ENCODE measurements around the gene PEX1.
"Not testable (repeated sequence)": the region's sequence is repeated elsewhere in the genome, so short reads cannot be mapped to it uniquely, and the experiment has no call there.

The PEX1 gene

DNA sequence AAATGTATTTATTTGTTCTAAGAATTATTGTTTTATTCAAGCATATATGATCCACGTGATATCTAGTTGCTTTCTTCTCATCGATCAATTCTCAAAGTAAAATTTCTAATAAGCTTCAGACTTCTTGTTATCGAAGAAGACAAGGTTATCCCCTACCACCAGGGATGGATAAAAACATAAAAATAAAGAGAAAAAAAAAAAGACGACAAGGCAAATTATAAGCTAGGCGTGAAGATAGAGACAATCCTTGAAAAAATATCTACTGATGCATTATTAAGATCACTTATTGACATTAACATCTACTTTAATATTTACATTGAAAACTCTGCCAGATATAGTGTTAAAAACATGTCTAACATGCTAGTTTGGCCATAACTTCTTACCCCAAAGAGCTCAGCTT lies 19.4 kb downstream of the PEX1 start:
- Histone ChIP-seq H3K9ac (ENCODE audit: low read depth in 1 of 2, low read length in 2 of 2) (no peak overlapping the region), H3K36me3 (ENCODE audit: control insufficient read depth in 1 of 2, insufficient read depth in 2 of 2, low read length in 2 of 2) (peaks cover 0 to 23% of the 10 kb centered on the region in 2 donors), H3K27me3 (ENCODE audit: control insufficient read depth in 1 of 2, insufficient read depth in 2 of 2, low read length in 2 of 2) (no peaks in the 10 kb centered on the region), H3K4me1 (ENCODE audit: control insufficient read depth in 1 of 2, insufficient read depth in 2 of 2, low read length in 2 of 2) (no peaks in the 10 kb centered on the region), H3K9me3 (ENCODE audit: control insufficient read depth in 1 of 2, low read length in 2 of 2) (no peaks in the 10 kb centered on the region), H3K4me3 (ENCODE audit: low read depth in 1 of 2, low read length in 2 of 2) (no peak overlapping the region), H3K27ac (ENCODE audit: low read depth, low read length) (no peak overlapping the region)

DNA sequence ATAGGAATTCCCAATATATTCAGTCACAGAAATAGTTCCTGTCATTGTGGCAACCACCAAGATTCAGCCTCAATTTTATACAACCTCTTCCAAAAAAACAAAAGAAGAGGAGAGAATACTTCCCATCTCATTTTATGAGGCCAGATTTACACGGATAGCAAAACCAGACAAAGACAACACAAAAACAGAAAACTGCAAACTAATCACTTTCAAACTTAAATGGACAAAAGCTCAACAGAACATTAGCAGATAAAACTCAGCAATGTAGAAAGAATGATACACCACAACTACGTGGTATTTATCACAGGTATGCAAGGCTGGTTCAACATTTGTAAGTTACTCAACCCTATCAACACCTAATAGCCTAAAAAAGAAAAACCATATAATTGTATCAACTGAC lies 22.0 kb downstream of the PEX1 start:
- H3K27me3 ChIP-seq (ENCODE audit: control insufficient read depth in 1 of 2, insufficient read depth in 2 of 2, low read length in 2 of 2) = no peaks in the 10 kb centered on the region
- H3K9ac ChIP-seq (ENCODE audit: low read depth in 1 of 2, low read length in 2 of 2) = no peak overlapping the region
- peaks cover 0 to 36% of the 10 kb centered on the region in 2 donors for H3K36me3 ChIP-seq (ENCODE audit: control insufficient read depth in 1 of 2, insufficient read depth in 2 of 2, low read length in 2 of 2)
- no peak overlapping the region for H3K4me3 ChIP-seq (ENCODE audit: low read depth in 1 of 2, low read length in 2 of 2)
- no peaks in the 10 kb centered on the region for H3K9me3 ChIP-seq (ENCODE audit: control insufficient read depth in 1 of 2, low read length in 2 of 2)
- H3K27ac ChIP-seq (ENCODE audit: low read depth, low read length) = no peak overlapping the region
- no peaks in the 10 kb centered on the region for H3K4me1 ChIP-seq (ENCODE audit: control insufficient read depth in 1 of 2, insufficient read depth in 2 of 2, low read length in 2 of 2)

DNA sequence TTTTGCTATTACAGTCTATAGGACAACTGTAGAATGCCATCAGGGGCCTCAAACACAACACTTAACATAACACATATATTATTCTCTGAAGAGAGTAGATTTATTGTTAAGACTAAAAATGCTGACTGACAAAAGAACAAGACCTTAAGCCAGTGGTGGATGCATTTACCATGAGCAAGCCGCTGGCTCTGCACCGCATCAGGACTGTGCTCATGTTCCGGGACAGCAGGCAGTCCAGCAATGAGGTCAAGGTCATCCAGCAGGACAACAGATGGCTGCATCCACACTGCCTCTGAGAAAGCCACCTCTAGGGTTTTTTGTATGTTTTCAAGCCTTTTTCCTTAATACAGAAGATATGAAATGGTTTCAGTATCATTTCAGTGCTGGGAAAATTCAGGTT lies 23.8 kb downstream of the PEX1 start:
- Histone ChIP-seq H3K9me3 (ENCODE audit: control insufficient read depth in 1 of 2, low read length in 2 of 2) (no peaks in the 10 kb centered on the region), H3K27me3 (ENCODE audit: control insufficient read depth in 1 of 2, insufficient read depth in 2 of 2, low read length in 2 of 2) (no peaks in the 10 kb centered on the region), H3K4me3 (ENCODE audit: low read depth in 1 of 2, low read length in 2 of 2) (no peak overlapping the region), H3K36me3 (ENCODE audit: control insufficient read depth in 1 of 2, insufficient read depth in 2 of 2, low read length in 2 of 2) (peaks cover 0 to 48% of the 10 kb centered on the region in 2 donors), H3K27ac (ENCODE audit: low read depth, low read length) (no peak overlapping the region), H3K4me1 (ENCODE audit: control insufficient read depth in 1 of 2, insufficient read depth in 2 of 2, low read length in 2 of 2) (no peaks in the 10 kb centered on the region), H3K9ac (ENCODE audit: low read depth in 1 of 2, low read length in 2 of 2) (no peak overlapping the region)

DNA sequence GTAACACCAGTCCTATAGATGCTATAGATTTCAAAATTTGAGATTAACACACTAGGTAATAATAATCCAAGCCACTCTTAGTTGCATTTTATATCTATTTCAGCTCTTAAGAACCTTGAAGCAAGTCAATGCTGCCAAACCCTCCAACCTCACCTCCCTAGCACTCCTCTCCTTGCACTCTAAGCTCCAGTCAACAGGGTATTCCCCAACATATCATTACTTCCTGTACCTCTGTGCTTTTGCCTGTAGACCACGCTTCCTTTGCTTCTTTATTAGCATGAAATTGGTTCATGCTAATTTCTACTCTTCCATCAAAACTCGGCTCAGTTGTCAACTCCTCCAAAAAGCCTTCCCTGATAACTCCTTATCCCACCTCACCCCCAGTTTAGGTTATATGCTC lies 24.6 kb downstream of the PEX1 start:
- Histone ChIP-seq H3K4me3 (ENCODE audit: low read depth in 1 of 2, low read length in 2 of 2) (no peak overlapping the region), H3K27ac (ENCODE audit: low read depth, low read length) (no peak overlapping the region), H3K9me3 (ENCODE audit: control insufficient read depth in 1 of 2, low read length in 2 of 2) (no peaks in the 10 kb centered on the region), H3K9ac (ENCODE audit: low read depth in 1 of 2, low read length in 2 of 2) (no peak overlapping the region), H3K36me3 (ENCODE audit: control insufficient read depth in 1 of 2, insufficient read depth in 2 of 2, low read length in 2 of 2) (peaks cover 3 to 55% of the 10 kb centered on the region in 2 donors), H3K27me3 (ENCODE audit: control insufficient read depth in 1 of 2, insufficient read depth in 2 of 2, low read length in 2 of 2) (no peaks in the 10 kb centered on the region), H3K4me1 (ENCODE audit: control insufficient read depth in 1 of 2, insufficient read depth in 2 of 2, low read length in 2 of 2) (no peaks in the 10 kb centered on the region)

DNA sequence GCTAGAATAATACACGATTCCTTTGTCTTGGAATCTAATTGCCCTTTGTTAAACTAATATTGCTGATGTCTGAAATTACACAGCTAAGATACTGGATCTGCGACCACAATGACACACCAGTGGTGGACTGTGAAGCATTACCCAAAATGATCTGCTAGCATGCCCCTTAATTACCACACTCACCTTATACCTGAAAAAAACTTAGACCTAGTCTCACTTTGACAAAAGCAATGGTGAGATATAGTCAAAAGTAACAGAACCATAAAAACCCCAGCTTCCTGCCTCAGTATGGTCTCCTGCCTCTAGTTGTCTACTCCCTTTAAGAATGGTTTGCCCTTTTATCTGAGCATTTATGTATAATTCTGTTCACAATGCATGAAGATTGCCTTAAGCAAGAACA lies 29.8 kb downstream of the PEX1 start:
- Histone ChIP-seq H3K27ac (ENCODE audit: low read depth, low read length) (no peak overlapping the region), H3K36me3 (ENCODE audit: control insufficient read depth in 1 of 2, insufficient read depth in 2 of 2, low read length in 2 of 2) (peaks cover 14 to 54% of the 10 kb centered on the region in 2 donors), H3K4me1 (ENCODE audit: control insufficient read depth in 1 of 2, insufficient read depth in 2 of 2, low read length in 2 of 2) (no peaks in the 10 kb centered on the region), H3K9me3 (ENCODE audit: control insufficient read depth in 1 of 2, low read length in 2 of 2) (no peaks in the 10 kb centered on the region), H3K27me3 (ENCODE audit: control insufficient read depth in 1 of 2, insufficient read depth in 2 of 2, low read length in 2 of 2) (no peaks in the 10 kb centered on the region), H3K4me3 (ENCODE audit: low read depth in 1 of 2, low read length in 2 of 2) (no peak overlapping the region), H3K9ac (ENCODE audit: low read depth in 1 of 2, low read length in 2 of 2) (no peak overlapping the region)

DNA sequence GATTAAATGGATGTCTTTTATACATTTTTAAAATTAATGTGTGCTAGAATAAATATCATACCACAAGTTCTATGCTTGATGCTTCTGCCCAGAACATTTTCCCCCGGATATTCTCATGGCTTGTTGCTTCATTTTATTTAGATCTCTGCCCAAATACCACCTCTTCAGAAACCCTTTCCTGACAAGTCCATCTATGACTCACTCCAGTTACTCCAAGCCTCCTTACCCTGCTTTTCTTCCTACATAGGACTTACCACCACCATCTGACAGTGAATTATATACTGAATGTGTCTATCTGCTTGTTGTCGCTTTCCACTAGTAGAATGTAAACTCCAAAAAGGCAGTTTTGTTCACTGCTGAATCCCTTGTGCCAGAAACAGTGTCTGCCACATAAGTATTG lies 31.4 kb downstream of the PEX1 start:
- no peaks in the 10 kb centered on the region for H3K9me3 ChIP-seq (ENCODE audit: control insufficient read depth in 1 of 2, low read length in 2 of 2)
- no peaks in the 10 kb centered on the region for H3K4me1 ChIP-seq (ENCODE audit: control insufficient read depth in 1 of 2, insufficient read depth in 2 of 2, low read length in 2 of 2)
- no peak overlapping the region for H3K9ac ChIP-seq (ENCODE audit: low read depth in 1 of 2, low read length in 2 of 2)
- H3K27me3 ChIP-seq (ENCODE audit: control insufficient read depth in 1 of 2, insufficient read depth in 2 of 2, low read length in 2 of 2) = no peaks in the 10 kb centered on the region
- no peak overlapping the region for H3K4me3 ChIP-seq (ENCODE audit: low read depth in 1 of 2, low read length in 2 of 2)
- H3K27ac ChIP-seq (ENCODE audit: low read depth, low read length) = no peak overlapping the region
- peaks cover 16 to 58% of the 10 kb centered on the region in 2 donors for H3K36me3 ChIP-seq (ENCODE audit: control insufficient read depth in 1 of 2, insufficient read depth in 2 of 2, low read length in 2 of 2)

DNA sequence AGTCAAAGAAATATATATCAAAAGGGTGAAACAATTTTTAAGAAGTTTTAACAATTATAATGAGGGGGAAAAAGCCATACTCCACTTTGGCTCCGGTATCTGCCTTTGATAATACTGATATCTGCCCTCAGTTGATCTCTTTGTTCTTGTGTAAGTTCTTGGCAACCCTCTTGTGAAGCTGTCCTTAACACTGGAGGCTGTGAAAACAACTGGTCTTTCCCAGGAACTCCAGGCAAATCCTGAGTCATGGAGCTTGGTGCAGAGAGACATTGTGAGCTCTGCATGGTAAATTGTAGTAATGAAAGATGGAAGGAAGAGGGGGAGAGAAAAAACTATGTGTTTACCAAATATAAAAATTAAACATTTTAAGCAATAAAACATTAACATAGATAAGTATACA lies 38.7 kb downstream of the PEX1 start:
- no peak overlapping the region for H3K27ac ChIP-seq (ENCODE audit: low read depth, low read length)

DNA sequence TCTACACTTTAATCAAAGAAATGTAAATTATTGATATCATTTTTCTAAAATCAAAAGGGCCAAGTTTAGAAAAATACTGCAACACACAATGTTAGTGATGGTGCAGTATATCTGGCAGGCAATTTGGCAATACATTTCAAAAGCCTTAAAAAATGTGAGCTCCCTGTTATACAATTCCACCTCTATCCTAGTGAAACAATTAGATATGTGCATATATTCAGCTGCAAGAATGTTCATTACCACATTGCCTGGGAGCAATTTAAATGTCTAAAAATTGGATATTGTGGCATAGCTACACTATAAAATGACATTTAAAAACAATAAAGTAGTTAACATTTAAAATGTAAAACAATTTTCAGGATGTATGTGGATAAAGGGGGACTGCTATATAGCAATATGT lies 40.5 kb downstream of the PEX1 start:
- Histone ChIP-seq H3K4me3 (ENCODE audit: low read depth in 1 of 2, low read length in 2 of 2) (no peak overlapping the region), H3K27me3 (ENCODE audit: control insufficient read depth in 1 of 2, insufficient read depth in 2 of 2, low read length in 2 of 2) (no peaks in the 10 kb centered on the region), H3K27ac (ENCODE audit: low read depth, low read length) (no peak overlapping the region), H3K9ac (ENCODE audit: low read depth in 1 of 2, low read length in 2 of 2) (no peak overlapping the region), H3K9me3 (ENCODE audit: control insufficient read depth in 1 of 2, low read length in 2 of 2) (no peaks in the 10 kb centered on the region), H3K4me1 (ENCODE audit: control insufficient read depth in 1 of 2, insufficient read depth in 2 of 2, low read length in 2 of 2) (no peaks in the 10 kb centered on the region), H3K36me3 (ENCODE audit: control insufficient read depth in 1 of 2, insufficient read depth in 2 of 2, low read length in 2 of 2) (peaks cover 20 to 55% of the 10 kb centered on the region in 2 donors)

More for the DNA sequence above, 38.7 kb downstream of the PEX1 start:
- no peaks in the 10 kb centered on the region for H3K4me1 ChIP-seq (ENCODE audit: control insufficient read depth in 1 of 2, insufficient read depth in 2 of 2, low read length in 2 of 2)
- H3K27me3 ChIP-seq (ENCODE audit: control insufficient read depth in 1 of 2, insufficient read depth in 2 of 2, low read length in 2 of 2) = no peaks in the 10 kb centered on the region
- H3K9ac ChIP-seq (ENCODE audit: low read depth in 1 of 2, low read length in 2 of 2) = no peak overlapping the region
- H3K9me3 ChIP-seq (ENCODE audit: control insufficient read depth in 1 of 2, low read length in 2 of 2) = no peaks in the 10 kb centered on the region
- peaks cover 28 to 70% of the 10 kb centered on the region in 2 donors for H3K36me3 ChIP-seq (ENCODE audit: control insufficient read depth in 1 of 2, insufficient read depth in 2 of 2, low read length in 2 of 2)
- no peak overlapping the region for H3K4me3 ChIP-seq (ENCODE audit: low read depth in 1 of 2, low read length in 2 of 2)

DNA sequence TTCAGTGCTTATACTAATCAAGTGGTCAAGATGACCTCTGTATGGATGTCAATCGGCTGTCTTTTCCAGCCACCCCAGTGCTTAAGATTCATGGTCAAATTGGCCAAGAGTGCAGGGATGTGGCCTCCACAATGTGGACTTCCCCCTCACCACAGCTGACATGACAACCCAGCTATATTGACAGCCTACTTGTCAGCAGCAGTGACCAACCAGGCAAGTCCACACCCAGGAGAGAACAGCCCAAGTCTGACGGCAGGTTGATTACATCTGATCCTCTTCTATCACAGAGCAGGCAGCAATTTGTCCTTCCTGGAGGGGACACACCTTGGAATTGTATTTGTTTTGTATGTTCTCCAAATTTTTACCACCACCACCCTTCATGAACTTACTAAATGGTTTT lies 42.3 kb downstream of the PEX1 start:
- Histone ChIP-seq H3K36me3 (ENCODE audit: control insufficient read depth in 1 of 2, insufficient read depth in 2 of 2, low read length in 2 of 2) (peaks cover 15 to 42% of the 10 kb centered on the region in 2 donors), H3K27ac (ENCODE audit: low read depth, low read length) (no peak overlapping the region), H3K9ac (ENCODE audit: low read depth in 1 of 2, low read length in 2 of 2) (no peak overlapping the region), H3K27me3 (ENCODE audit: control insufficient read depth in 1 of 2, insufficient read depth in 2 of 2, low read length in 2 of 2) (no peaks in the 10 kb centered on the region), H3K9me3 (ENCODE audit: control insufficient read depth in 1 of 2, low read length in 2 of 2) (no peaks in the 10 kb centered on the region), H3K4me3 (ENCODE audit: low read depth in 1 of 2, low read length in 2 of 2) (no peak overlapping the region), H3K4me1 (ENCODE audit: control insufficient read depth in 1 of 2, insufficient read depth in 2 of 2, low read length in 2 of 2) (no peaks in the 10 kb centered on the region)

DNA sequence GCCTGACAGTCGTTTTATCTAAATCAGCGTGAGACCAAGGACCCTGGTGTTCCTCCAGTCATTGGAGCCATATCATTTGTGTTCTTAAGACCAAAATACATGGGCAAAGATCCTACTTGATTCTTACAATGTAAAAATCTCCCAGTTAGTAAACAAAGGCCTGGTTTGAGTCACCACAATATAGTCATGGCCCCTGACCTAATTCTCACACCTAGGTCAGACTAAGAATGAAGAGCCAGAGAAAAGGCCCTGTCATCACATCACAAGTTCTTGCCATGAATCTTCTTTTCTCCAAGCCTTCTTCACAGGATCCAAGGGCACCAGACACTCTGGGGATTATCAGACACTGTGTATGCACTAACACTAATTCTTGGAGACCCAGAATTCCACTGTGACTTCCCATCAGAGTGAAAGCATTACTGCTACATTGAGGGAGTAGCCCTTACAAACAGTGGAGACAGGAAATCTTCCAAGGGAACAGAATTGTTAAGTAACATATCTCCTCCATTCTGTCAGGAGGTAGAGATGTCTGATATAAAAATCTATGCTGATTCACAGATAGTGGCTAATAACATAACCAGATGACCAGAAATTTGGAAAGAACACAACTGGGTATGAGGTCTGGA lies 42.9 kb downstream of the PEX1 start:
- H3K9ac ChIP-seq (ENCODE audit: low read depth in 1 of 2, low read length in 2 of 2) = no peak overlapping the region
- H3K4me1 ChIP-seq (ENCODE audit: control insufficient read depth in 1 of 2, insufficient read depth in 2 of 2, low read length in 2 of 2) = no peaks in the 10 kb centered on the region
- peaks cover 11 to 36% of the 10 kb centered on the region in 2 donors for H3K36me3 ChIP-seq (ENCODE audit: control insufficient read depth in 1 of 2, insufficient read depth in 2 of 2, low read length in 2 of 2)
- H3K27me3 ChIP-seq (ENCODE audit: control insufficient read depth in 1 of 2, insufficient read depth in 2 of 2, low read length in 2 of 2) = no peaks in the 10 kb centered on the region
- H3K9me3 ChIP-seq (ENCODE audit: control insufficient read depth in 1 of 2, low read length in 2 of 2) = no peaks in the 10 kb centered on the region
- no peak overlapping the region for H3K4me3 ChIP-seq (ENCODE audit: low read depth in 1 of 2, low read length in 2 of 2)
- H3K27ac ChIP-seq (ENCODE audit: low read depth, low read length) = no peak overlapping the region

DNA sequence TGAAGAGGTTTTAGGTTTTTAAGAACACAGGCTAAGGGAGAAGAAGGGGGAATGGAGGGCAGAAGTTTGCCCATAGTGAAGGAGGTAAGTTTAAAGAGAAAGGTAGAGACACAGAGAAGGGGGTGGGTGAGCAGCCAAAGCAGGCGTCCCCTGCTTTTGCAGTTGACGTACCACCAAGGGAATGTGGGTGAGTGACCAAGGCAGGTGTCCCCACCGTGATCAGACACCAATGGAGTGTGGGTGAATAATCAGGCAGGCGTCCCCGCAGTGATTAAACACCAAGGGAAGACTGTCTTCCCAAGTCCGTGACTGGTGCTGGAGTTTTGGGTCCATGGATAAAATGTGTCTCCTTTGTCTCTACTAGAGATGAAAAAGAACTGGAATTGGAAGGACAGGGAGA lies 44.1 kb downstream of the PEX1 start:
- not testable (repeated sequence) for H3K27me3 ChIP-seq (ENCODE audit: control insufficient read depth in 1 of 2, insufficient read depth in 2 of 2, low read length in 2 of 2); H3K9ac ChIP-seq (ENCODE audit: low read depth in 1 of 2, low read length in 2 of 2); H3K4me1 ChIP-seq (ENCODE audit: control insufficient read depth in 1 of 2, insufficient read depth in 2 of 2, low read length in 2 of 2); H3K27ac ChIP-seq (ENCODE audit: low read depth, low read length); H3K4me3 ChIP-seq (ENCODE audit: low read depth in 1 of 2, low read length in 2 of 2); H3K9me3 ChIP-seq (ENCODE audit: control insufficient read depth in 1 of 2, low read length in 2 of 2)
- H3K36me3 ChIP-seq (ENCODE audit: control insufficient read depth in 1 of 2, insufficient read depth in 2 of 2, low read length in 2 of 2) = peaks cover 11 to 27% of the 10 kb centered on the region in 2 donors
